Hematopoietic multipotent progenitor cell treated with erythropoietin and hydrocortisone succinate and interleukin-3 and kit ligand, for 8 days (in vitro differentiated cells): ENCODE data around the gene THEM5.

Experiments
- DNase-seq: peaks from one replicate; pipeline ENCODE4 v3.0.0-alpha.2; 2015

THEM5 gene

GRCh38 chr1:151817353-151817730 is 36.2 kb downstream of the THEM5 start:
- DNase-seq: no peak

GRCh38 chr1:151816548-151817352 is 36.8 kb downstream of the THEM5 start:
- no peak for DNase-seq

DNA sequence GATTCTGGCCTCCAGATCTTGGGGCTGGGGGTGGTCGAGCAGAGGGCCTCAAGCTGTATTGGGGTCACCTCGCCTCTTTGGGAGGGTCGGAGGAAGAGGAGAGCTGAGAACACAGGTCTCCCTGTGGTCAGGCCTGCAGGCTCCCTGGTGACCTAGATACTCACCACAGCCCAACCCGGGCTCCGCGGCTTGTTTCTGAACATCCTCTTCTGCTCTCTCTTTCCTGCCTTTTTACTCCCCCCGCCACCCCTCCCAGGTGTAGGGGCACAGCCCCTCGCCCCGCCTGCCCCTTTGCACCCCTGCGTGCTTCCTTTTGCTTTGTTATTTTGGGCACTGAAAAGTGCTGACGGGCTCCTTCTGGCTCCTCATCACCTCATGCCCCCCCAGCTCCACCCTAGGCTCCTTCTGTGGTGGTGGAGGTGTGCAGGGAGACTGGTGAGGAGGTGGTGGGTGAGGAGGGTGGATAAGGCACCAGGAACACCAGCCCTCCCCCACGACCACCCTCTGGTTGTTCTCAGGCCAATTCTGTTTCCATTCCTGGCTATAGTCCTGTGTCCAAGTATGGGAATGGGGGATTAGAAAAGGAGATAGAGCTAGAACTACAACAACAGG is 37.7 kb downstream of the THEM5 start:
- DNase-seq: no peak

- DNase-seq: no peak
Observed at GRCh38 chr1:151814971-151815545, 38.5 kb downstream of the THEM5 start.

DNA sequence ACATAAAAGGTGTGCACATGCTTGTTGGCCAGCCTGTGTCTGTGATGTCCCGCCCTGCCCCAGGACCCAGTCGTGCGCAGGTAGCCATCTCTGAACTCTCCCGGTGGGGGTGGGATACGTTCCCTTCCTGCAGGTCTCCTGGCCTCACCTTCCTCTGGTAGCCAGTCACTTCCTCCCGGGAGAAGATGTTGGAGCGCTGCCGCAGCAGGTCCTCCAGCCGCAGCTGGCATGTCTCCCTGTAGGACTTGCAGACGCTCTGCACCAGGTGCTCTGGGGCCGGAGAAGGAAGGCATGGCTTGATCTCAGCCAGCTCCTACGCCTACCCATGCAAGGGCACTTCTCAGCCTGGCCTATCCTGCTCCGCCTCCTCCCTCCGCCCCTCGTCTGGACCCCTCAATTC is 39.1 kb downstream of the THEM5 start:
- DNase-seq: no peak

DNA sequence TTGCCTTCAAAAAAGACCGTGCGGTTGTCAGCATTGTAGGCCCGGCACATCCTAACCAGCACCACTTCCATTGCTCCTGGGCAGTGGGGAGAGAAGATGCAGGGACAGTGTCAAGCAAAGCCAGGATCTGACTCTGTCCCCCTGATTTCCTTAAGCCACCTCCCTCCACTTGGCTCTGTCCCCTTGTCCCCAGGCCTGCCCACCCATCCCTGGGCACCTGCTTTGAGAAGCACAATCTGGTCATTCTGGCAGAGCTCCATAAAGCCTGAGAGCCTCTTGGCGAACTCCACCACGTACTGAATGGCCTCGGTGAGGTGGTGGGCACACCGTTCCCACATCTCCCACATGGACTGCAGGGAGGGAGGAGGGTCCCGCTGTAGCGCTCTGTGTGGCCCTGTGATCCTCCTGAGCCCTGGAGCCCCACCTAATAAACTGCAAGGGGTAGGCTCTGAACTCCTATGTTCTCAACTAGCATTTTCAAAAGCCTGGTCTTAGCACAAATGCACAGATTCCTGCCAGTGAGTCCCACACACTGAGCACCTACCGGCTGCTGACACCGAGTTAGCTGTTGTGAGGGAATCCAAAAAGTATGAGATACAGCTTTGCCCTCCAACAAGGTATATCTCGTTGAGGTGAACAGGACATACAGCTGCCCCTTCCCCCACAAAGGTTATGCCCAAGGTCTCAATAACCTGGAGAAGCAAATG is 40.1 kb downstream of the THEM5 start:
- DNase-seq: no peak

- no peak for DNase-seq
Observed at GRCh38 chr1:151811181-151811580, 42.3 kb downstream of the THEM5 start.

DNA sequence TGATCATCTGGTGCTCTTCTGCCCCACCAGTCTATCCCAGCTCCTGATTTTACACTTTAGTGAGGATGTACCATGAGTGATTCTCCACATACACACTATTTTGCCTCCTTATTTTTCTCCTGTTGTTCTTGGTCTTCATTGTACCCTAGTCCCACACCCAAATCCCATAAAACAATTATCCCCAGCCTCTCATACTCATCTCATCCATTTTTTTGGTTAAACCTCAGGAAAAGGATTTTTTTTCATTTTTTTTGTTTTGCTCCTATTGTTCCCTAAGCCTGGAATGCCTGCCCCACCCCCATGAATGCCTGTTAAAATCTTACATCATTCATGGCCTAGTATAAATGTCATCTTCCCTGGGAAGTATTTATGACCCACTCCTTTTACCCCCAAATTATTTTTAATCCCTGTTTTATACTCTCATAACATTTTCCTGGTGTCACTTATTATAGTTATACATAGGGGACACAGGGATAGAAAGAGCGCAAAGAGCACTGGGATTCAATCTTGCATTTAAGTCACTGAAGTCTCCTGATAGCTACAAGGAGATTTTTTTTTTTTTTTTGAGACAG is 43.4 kb downstream of the THEM5 start:
- no peak for DNase-seq

DNA sequence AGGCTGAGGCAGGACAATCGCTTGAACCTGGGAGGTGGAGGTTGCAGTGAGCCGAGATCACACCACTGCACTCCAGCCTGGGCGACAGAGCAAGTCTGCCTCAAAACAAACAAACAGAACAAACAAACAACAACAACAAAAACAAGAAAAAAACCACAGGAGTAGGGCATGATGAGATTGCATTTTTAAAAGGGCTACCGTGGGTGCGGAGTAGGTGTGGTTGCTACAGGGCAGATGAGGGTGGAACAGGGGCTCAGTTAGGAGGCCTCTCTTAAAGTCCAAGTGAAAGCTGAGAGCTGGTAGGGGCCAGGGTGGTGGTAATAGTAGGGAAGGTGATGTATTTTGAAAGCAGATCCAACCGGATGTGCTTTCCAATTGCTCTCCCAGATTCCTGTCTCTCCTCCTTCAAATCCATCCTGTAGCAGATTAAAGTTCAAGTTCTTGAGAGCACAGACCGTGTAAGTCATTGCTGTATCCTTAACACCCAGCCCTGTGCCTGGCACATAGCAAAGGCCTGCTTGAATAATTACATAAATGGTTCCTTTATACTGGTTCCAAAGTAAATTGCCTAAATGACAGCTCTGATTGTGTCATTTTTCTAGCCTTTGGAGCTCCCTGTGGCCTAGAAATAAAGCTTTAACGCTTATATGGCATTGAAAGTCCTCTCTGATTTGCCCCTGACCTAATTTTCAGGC is 44.1 kb downstream of the THEM5 start:
- no peak for DNase-seq

GRCh38 chr1:151807766-151808165 is 45.7 kb downstream of the THEM5 start:
- no peak for DNase-seq

DNA sequence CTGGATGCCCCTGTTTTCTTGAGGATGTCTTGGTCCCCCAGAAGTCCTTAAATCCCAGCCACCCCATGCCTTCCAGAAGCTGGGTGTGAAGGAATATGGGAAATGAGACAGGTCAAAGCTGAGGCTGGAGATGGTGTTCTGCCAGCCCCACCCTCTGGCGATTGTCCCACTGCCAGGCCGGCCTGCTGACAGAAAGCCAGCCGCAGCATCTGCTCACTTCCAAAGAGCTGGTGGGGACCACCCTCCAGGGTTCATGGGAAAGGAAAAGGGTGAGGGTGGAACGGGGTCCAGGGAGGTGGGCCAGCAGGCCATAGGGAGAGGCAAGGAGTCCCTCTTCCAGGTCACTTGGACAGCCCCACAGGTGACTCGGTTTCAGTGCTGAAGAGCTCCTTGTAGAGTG is 46.4 kb downstream of the THEM5 start:
- no peak for DNase-seq

DNA sequence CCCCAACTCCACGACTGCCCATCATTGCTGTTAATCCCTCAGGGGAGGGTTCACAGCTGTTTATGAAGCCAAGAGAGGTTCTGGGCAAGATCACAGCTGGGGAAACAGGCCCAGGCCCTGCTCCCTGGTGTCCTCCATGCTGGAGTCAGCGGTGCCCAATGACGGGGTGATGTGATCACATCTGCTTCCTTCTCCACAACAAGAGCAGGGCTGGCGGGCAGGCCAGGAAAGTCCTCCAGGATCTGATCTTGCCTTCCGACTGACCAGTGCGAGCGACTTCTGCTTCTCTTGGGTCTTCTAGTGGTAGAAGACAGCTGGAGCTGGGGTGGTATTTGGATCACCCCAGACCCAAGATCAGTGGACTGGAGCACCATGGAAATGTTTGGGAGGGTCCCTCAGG is 47.3 kb downstream of the THEM5 start:
- no peak for DNase-seq

DNA sequence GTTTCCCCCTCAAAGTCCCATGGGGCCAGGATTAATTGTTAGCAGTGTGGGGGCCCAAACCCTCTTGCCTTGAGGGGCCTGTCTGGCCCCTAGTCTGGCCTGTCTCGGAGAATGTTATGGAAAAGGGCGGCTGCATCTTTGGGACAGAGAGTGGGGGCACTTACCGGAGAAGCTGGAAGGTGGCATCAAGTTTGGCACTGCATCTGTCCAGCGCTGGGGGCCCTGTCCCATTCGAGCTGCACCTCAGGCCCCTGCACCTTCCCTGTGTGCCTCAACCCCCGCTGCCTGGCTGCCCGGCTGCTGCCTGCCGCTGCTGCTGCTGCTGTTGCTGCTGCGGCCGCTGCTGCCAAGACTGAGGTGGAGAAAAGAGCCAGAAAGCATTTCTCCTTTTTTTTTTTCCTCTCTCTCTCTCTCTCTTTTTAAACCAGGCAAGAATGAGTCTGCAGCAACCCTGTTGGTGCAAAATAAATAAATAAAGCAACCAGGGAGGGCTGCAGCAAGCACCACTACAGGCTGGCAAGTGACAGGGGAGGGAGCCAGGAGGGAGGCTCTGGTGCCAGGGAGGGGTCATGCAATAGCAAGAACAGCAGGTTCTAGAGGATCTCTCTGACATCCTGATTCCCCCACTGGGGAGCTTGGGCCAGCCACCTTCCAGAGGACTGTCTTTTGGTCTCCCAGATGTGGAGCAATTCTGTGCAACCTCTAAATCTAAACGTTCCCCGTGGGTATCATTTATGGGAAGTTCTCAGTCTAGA is 48.3 kb downstream of the THEM5 start, which contains the start of gene LINGO4:
Gene LINGO4 (minus strand): TSS at position 354 of the 755 bp plus-strand sequence. CDS start 2,715 bp downstream, outside the sequence.
- DNase-seq: no peak

GRCh38 chr1:151803915-151804314 is 49.6 kb downstream of the THEM5 start:
- DNase-seq: no peak

- no peak for DNase-seq
Observed at GRCh38 chr1:151803164-151803563, 50.3 kb downstream of the THEM5 start.

DNA sequence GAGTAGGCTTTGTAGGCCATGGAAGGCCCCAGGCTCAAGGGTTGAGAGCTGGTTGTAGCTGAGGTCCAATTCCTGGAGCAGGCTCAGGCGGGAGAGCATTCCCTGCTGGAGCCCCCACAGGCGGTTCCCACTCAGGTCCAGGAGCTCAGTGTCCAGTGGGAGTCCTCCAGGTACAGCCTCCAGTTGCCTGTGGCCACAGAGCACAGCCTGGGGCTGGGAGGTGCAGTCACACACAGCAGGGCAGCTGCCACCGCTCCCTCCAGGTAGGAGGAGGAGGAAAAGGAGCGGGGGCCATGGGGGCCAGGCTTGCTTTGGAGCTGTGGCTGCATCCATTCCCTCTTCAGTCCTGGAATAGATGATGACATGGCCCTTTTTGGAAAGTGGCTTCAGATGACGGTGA is 51.1 kb downstream of the THEM5 start:
- DNase-seq: no peak

GRCh38 chr1:151801846-151802245 is 51.7 kb downstream of the THEM5 start:
- DNase-seq: no peak

- DNase-seq: no peak
Observed at GRCh38 chr1:151801310-151801820, 52.1 kb downstream of the THEM5 start.

GRCh38 chr1:151800830-151801229 is 52.7 kb downstream of the THEM5 start:
- DNase-seq: no peak

DNA sequence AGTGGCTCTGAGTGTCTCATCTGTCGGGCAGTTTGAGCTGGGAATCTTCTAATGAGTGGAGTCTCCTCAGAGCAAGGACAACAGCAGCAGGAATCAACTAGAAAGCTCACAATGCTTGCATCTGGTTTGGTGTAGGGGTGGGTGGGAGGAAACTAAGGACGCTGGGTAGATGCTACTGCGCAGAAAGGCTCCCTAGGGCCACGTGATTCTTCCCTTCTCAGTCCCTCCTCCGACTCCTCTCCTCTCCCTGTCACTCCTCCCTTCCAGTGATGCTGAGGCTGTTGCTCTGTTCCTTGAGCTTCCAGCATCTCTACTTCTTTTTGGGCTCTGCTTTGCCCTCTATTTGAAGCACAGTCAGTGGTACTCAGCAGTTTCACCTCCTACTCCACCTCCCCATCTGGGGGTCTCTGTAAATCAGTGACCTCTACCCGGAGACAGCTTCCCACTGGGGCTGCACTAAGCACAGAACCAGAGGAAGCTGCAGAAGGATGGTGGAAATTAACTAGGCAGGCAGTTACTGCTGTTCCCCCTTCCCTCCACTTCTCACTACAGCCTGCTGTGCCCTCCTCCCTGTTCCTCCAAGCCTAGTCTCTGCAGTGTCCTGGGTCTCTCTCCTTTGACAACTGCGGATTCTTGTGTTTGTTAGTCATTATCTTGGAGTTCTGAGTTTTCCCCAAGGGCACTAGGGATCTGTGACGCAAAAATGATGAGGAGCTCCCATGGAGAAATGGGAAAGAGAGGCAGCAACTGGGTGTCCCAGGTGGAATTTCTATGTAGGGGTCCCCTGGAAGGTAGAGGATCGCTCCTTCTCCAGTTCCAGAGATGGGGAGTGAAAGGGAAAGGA is 54.1 kb downstream of the THEM5 start:
- no peak for DNase-seq

DNA sequence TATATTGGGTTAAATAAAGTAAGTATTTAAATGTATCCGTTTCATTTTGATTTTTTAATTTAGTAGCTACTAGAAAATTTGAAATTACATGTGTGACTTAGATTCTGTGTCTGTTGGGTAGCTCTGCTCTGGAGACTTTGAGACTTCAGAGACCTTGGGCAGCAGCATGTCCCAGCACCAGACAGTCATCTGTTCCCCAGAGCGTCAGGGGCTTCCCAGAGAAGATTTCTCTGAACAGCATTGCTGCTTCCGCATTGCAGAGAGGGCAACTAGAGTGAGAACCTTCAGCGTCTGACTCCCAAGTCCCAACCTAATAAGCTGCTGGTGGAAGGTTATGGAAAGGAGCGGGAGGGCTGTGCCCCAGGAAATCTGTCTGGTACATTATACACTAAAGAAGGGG is 54.9 kb downstream of the THEM5 start:
- no peak for DNase-seq
